K562 (cell line): Measurements from ENCODE around the gene SLC2A4. TPM values are rescaled to one million over a fixed set of nuclear protein-coding genes. Genes with fewer than 3 reads are reported as not detected.

Source experiments
- CBFA2T2 ChIP-seq: fragments of 450-650 bp; conservative IDR thresholded peaks from 2 replicates; pipeline ENCODE4 v1.6.1; 2017; ENCODE audit warnings: mild to moderate bottlenecking
- CHD2 ChIP-seq: IDR thresholded peaks from 2 replicates; pipeline ENCODE4 v1.6.1; 2011; ENCODE audit warnings: low read depth, low read length
- E2F3 ChIP-seq: fragments of 250-450 bp; sonication (Bioruptor Pico); IDR thresholded peaks from 2 replicates; pipeline ENCODE4 v1.4.0; 2020; ENCODE audit warnings: mild to moderate bottlenecking
- EP300 ChIP-seq: IDR thresholded peaks from 2 replicates; pipeline ENCODE4 v1.6.1; 2012; ENCODE audit warnings: low read length, improper control_type of control experiment
- ETV5 ChIP-seq: sonication (generic); formaldehyde crosslinking; IDR thresholded peaks from 2 replicates; pipeline ENCODE4 v1.4.0; 2020; ENCODE audit warnings: low read depth, mild to moderate bottlenecking, missing genetic modification reagents
- FOSL1 ChIP-seq: fragments of 200-800 bp; sonication (Bioruptor generic); conservative IDR thresholded peaks from 2 replicates; pipeline ENCODE4 v1.6.1; 2016; ENCODE audit warnings: missing genetic modification characterization, missing compliant biosample characterization
- FOXA1 ChIP-seq: fragments of 450-650 bp; IDR thresholded peaks from 2 replicates; pipeline ENCODE4 v1.6.1; 2016; ENCODE audit warnings: mild to moderate bottlenecking, borderline replicate concordance
- NFIC ChIP-seq: fragments of 450-650 bp; IDR thresholded peaks from 2 replicates; pipeline ENCODE4 v1.6.1; 2017; ENCODE audit warnings: mild to moderate bottlenecking, inconsistent platforms
- NR2C1 ChIP-seq, 2 experiments: fragments of 450-650 bp; IDR thresholded peaks; 2 replicates each; pipeline ENCODE4 v1.6.1; 2017; ENCODE audit warnings: mild to moderate bottlenecking in 2 of 2, antibody characterized with exemption in 1 of 2, inconsistent platforms in 1 of 2, missing compliant biosample characterization in 1 of 2, missing genetic modification characterization in 1 of 2
- RAD21 ChIP-seq, 2 experiments: fragments of 250-450 bp in 1 of 2; fragments of 450-650 bp in 1 of 2; sonication (Bioruptor Pico) in 1 of 2; formaldehyde crosslinking in 1 of 2; IDR thresholded peaks in 1 of 2; conservative IDR thresholded peaks in 1 of 2; 2 replicates each; pipeline versions ENCODE4 v1.4.0 to v1.8.0; 2020 to 2022; ENCODE audit warnings: mild to moderate bottlenecking in 2 of 2, moderate library complexity in 1 of 2
- SAP30 ChIP-seq: fragments of 200-600 bp; sonication (generic); IDR thresholded peaks from 2 replicates; pipeline ENCODE4 v1.6.1; 2012; ENCODE audit warnings: borderline replicate concordance, low read depth, mild to moderate bottlenecking, moderate library complexity, low read length, control low read depth, inconsistent platforms; ENCODE audit not compliant: insufficient read depth, poor library complexity, severe bottlenecking
- SOX6 ChIP-seq: fragments of 450-650 bp; IDR thresholded peaks from 2 replicates; pipeline ENCODE4 v1.6.1; 2014; ENCODE audit warnings: mild to moderate bottlenecking
- ZNF263 ChIP-seq: sonication (generic); formaldehyde crosslinking; IDR thresholded peaks from 2 replicates; pipeline ENCODE4 v1.8.0; 2022; ENCODE audit warnings: mild to moderate bottlenecking, missing genetic modification reagents, borderline replicate concordance
- ZNF436 ChIP-seq: fragments of 250-450, 450-650 bp; sonication (Bioruptor Pico); formaldehyde crosslinking; IDR thresholded peaks from 2 replicates; pipeline ENCODE4 v1.7.0; 2020; ENCODE audit warnings: mild to moderate bottlenecking
- polyA plus RNA-seq, 8 experiments: library from polyadenylated mRNA; depleted of rRNA in 4 of 8; stranded (reverse) in 5 of 8; unstranded in 3 of 8; fragments of >200 nt; fragmentation: Nextera tagmentation in 2 of 8; fragmentation: Illumina TruSeq in 1 of 8; extraction: Ambion mirVana in 2 of 8; extraction: Trizol in 1 of 8; gene quantifications; 2 replicates each; pipeline versions ENCODE4 v1.2.1 to v1.2.3, GENCODE V29; 2011 to 2014; ENCODE audit warnings: inconsistent platforms in 1 of 8, missing spikeins in 1 of 8
- total RNA-seq, 7 experiments: library from RNA; depleted of rRNA in 6 of 7; stranded (reverse); fragments of >200 nt in 6 of 7; fragmentation: Illumina TruSeq in 2 of 7; extraction: Trizol in 2 of 7; gene quantifications; 2 replicates each; pipeline versions ENCODE4 v1.2.1 to v1.2.3, GENCODE V29; 2011 to 2021; ENCODE audit warnings: low replicate concordance in 1 of 7
- TF ChIP-seq, protein P1 (sequence below), 2 experiments: fragments of 250-450 bp in 1 of 2; fragments of 450-650 bp in 1 of 2; sonication (Bioruptor Pico) in 1 of 2; IDR thresholded peaks; 2 replicates each; pipeline versions ENCODE4 v1.6.1 to v1.8.0; 2016 to 2021; ENCODE audit warnings: mild to moderate bottlenecking in 2 of 2, moderate library complexity in 2 of 2, missing compliant biosample characterization in 1 of 2, missing genetic modification characterization in 1 of 2
- TF ChIP-seq, protein P2 (sequence below), 3 experiments: fragments of 200-800 bp in 1 of 3; fragments of 250-450 bp in 1 of 3; fragments of 450-650 bp in 1 of 3; sonication (Bioruptor Pico) in 1 of 3; sonication (Bioruptor generic) in 1 of 3; formaldehyde crosslinking in 1 of 3; IDR thresholded peaks; 2 replicates each; pipeline versions ENCODE4 v1.6.1 to v1.8.0; 2016 to 2022; ENCODE audit warnings: mild to moderate bottlenecking in 2 of 3, missing genetic modification characterization in 2 of 3, missing compliant biosample characterization in 1 of 3, moderate library complexity in 1 of 3
- TF ChIP-seq, protein P3 (sequence below): IDR thresholded peaks from 3 replicates; pipeline ENCODE4 v1.6.1; 2011; ENCODE audit warnings: borderline replicate concordance, mild to moderate bottlenecking; ENCODE audit not compliant: insufficient read length, insufficient read depth
- TF ChIP-seq, protein P4 (sequence below): fragments of 450-650 bp; formaldehyde crosslinking; IDR thresholded peaks from 2 replicates; pipeline ENCODE4 v1.4.0; 2020; ENCODE audit warnings: mild to moderate bottlenecking

SLC2A4 gene
- total and polyA plus RNA-seq, 9 of the 15 experiments (the other 6 are each of a cell fraction or from before 2014, with no cell fraction given), result 0.74 to 3.5 (median 1.6) TPM

DNA sequence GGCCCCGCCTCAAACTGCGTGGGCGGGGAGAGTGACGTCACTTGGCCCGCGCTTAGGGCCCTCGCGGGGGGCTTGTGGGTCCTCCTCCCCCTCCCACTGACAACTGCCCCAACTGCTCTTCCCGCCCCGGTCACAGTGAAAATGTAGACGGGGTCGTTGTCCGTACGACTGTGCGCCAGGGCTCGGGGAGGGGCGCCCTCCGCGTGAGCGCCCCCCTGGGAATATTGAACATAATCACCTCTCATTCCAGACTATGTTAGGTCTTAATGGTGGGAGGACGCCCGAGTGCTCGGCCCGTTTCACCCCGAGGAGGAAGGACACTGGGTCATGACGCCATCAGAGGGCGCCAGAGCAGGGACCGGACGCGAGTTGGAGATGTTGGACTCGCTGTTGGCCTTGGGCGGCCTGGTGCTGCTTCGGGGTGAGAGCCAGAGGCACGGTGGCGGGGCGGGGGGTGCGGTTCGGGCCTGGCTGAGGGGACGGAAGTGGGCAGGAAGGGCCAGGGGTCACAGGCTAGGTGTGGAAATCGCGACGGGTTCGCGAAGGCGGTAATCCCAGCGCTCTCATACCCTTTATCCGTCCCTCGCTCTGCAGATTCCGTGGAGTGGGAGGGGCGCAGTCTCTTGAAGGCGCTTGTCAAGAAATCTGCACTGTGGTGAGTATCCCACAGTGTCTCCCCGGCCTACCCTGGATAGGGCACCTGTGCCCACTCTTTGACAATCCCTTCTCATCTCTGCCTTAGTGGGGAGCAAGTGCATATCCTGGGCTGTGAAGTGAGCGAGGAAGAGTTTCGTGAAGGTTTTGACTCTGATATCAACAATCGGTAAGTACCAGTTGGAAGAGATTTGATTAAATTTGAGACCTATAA is 29.1 kb upstream of the SLC2A4 start, which contains the start of gene ELP5 (continued):
- TF ChIP-seq ZNF263, result peak; percentile 99
- no peak for TF ChIP-seq CHD2
- peak; percentile 51 for TF ChIP-seq NFIC
- TF ChIP-seq, protein P1, sequence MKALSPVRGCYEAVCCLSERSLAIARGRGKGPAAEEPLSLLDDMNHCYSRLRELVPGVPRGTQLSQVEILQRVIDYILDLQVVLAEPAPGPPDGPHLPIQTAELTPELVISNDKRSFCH (CRISPR knock-in tag; IDR thresholded peaks at IDR 0.05), result no peak
- TF ChIP-seq, protein P1 (tag; IDR thresholded peaks at IDR 0.05), result 0 out of 2 replicates have a peak, but pooled peaks have one; percentile 27
- TF ChIP-seq, protein P2, sequence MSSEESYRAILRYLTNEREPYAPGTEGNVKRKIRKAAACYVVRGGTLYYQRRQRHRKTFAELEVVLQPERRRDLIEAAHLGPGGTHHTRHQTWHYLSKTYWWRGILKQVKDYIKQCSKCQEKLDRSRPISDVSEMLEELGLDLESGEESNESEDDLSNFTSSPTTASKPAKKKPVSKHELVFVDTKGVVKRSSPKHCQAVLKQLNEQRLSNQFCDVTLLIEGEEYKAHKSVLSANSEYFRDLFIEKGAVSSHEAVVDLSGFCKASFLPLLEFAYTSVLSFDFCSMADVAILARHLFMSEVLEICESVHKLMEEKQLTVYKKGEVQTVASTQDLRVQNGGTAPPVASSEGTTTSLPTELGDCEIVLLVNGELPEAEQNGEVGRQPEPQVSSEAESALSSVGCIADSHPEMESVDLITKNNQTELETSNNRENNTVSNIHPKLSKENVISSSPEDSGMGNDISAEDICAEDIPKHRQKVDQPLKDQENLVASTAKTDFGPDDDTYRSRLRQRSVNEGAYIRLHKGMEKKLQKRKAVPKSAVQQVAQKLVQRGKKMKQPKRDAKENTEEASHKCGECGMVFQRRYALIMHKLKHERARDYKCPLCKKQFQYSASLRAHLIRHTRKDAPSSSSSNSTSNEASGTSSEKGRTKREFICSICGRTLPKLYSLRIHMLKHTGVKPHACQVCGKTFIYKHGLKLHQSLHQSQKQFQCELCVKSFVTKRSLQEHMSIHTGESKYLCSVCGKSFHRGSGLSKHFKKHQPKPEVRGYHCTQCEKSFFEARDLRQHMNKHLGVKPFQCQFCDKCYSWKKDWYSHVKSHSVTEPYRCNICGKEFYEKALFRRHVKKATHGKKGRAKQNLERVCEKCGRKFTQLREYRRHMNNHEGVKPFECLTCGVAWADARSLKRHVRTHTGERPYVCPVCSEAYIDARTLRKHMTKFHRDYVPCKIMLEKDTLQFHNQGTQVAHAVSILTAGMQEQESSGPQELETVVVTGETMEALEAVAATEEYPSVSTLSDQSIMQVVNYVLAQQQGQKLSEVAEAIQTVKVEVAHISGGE (CRISPR knock-in tag; IDR thresholded peaks at IDR 0.05), result peak in 1 of 3 experiments; percentile 66; a peak in 2 of 6 replicates
- TF ChIP-seq RAD21 (CRISPR knock-in tag; conservative IDR thresholded peaks at IDR 0.05 in 1 of 2, IDR thresholded peaks at IDR 0.05 in 1 of 2), result no peak
- TF ChIP-seq FOSL1 (tag), result 0 out of 2 replicates have a peak, but pooled peaks have one; percentile 10
- peak; percentile 30; the same call in 1 of the 2 replicates for TF ChIP-seq SOX6
- TF ChIP-seq, protein P3, sequence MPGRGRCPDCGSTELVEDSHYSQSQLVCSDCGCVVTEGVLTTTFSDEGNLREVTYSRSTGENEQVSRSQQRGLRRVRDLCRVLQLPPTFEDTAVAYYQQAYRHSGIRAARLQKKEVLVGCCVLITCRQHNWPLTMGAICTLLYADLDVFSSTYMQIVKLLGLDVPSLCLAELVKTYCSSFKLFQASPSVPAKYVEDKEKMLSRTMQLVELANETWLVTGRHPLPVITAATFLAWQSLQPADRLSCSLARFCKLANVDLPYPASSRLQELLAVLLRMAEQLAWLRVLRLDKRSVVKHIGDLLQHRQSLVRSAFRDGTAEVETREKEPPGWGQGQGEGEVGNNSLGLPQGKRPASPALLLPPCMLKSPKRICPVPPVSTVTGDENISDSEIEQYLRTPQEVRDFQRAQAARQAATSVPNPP, result no peak
- 0 out of 2 replicates have a peak, but pooled peaks have one; percentile 46 for TF ChIP-seq E2F3 (CRISPR knock-in tag)
- TF ChIP-seq ETV5 (CRISPR knock-in tag), result peak; percentile 77
- no peak for TF ChIP-seq CBFA2T2
- no peak for TF ChIP-seq ZNF436 (CRISPR knock-in tag)
- TF ChIP-seq EP300, result 0 out of 2 replicates have a peak, but pooled peaks have one; percentile 1
- TF ChIP-seq FOXA1, result no peak
- TF ChIP-seq NR2C1 (IDR thresholded peaks at IDR 0.05), result no peak
- peak; percentile 52 for TF ChIP-seq NR2C1 (tag; IDR thresholded peaks at IDR 0.05)
- TF ChIP-seq, protein P4, sequence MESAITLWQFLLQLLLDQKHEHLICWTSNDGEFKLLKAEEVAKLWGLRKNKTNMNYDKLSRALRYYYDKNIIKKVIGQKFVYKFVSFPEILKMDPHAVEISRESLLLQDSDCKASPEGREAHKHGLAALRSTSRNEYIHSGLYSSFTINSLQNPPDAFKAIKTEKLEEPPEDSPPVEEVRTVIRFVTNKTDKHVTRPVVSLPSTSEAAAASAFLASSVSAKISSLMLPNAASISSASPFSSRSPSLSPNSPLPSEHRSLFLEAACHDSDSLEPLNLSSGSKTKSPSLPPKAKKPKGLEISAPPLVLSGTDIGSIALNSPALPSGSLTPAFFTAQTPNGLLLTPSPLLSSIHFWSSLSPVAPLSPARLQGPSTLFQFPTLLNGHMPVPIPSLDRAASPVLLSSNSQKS, result no peak
- TF ChIP-seq SAP30, result peak; percentile 38
